Stimulated activated CD4-positive, alpha-beta T cell treated with anti-CD3 and anti-CD28 coated beads, Interleukin-1b, Interleukin-23, amount 100 ng/mL, for 24 hours (primary cell): ENCODE results near the gene MDGA2.
"Not testable (repeated sequence)": the region's sequence is repeated elsewhere in the genome, so short reads cannot be mapped to it uniquely, and the experiment has no call there.

Experiments used
- DNase-seq, 4 experiments: peaks; one replicate each; pipeline ENCODE4 v3.0.0-alpha.2; 2020; ENCODE audit warnings: low read depth in 4 of 4, low spot score in 1 of 4

The MDGA2 gene

DNA sequence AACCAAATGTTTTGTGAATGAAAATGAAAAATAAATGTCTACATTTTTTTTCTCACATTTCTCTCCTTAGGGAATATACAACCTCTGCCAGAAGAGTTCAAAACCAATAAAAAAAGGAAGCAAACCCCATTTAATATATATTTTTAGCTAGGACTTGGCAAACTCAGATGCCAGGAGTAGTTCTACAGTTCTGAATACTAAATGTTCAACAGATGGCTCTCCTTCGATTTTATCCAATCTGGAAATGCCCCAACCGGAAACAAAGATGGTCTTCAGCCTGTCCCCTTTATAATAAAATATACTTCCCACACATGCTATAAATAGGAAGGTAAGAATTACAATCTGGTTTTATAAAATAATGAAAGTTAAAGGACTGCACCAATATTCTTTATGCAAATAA, 330.4 kb downstream of the MDGA2 start:
- DNase-seq: no peak

DNA sequence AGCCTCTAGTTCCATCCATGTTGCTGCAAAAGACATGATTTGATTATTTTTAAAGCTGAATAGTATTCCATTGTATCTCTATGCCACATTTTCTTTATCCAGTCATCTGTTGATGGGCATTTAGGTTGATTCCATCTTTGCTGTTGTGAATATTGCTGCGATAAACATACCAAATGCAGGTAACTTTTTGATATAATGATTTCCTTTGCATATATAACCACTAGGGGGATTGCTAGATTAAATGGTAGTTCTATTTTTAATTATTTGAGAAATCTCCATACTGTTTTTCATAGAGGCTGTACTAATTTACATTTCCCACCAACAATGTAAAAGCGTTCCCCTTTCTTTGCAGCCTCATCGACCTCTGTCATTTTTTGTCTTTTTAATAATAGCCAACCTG, 342.5 kb downstream of the MDGA2 start:
- DNase-seq: no peak

DNA sequence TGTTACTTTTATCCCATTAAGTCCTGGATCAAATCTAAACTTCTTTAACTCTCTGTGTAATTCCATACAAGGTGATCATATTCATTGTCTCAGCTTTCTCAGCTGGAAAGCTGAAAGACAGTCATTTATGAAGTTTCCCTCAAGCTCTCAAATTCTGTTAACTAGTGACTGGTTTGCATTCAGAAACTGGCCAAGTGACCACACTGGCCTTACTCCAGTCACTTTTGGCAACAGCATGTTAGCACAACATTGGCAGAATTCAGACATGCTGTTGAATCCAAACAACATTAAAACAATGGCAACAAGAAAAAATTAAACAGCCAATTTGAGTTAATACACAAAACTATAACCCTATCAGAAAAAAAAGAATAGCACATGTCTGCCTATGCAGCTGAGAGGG, 343.3 kb downstream of the MDGA2 start:
- DNase-seq: no peak

DNA sequence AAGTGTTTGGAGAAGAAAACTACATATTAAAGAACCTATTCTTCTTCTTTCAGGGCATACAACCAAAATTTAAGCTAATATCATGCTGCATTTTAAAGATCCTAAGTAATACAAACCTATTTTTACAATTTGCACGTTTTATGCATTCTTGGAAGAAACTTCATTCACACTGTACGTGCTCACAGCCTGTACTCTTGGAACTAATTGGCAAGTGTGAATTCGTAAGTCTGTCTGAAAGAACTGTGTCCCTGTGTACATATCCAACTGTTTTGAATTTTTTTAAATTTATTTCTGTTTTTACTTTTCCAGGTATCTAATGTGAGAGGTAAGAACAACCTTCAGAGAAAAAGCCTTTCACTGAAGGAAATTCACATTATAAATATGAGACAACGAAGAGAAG, 347.0 kb downstream of the MDGA2 start:
- no peak for DNase-seq

DNA sequence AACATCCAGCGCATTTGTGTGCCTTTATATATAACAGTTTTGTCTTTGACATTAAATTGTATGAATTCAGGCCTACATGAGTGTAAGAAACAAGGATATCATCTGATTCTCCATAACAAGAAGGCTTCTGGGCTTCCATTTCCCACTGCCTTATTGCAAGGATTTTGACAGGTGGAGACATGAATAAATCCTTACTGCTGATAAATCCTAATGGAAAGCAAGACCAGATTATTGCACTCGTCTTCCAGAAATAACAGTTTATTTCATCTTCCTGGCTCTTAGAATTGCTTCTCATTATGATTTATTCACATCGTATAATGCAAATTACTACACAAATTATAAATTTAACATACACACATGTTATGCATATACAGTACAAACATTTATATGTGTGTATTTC, 348.1 kb downstream of the MDGA2 start:
- DNase-seq: no peak

DNA sequence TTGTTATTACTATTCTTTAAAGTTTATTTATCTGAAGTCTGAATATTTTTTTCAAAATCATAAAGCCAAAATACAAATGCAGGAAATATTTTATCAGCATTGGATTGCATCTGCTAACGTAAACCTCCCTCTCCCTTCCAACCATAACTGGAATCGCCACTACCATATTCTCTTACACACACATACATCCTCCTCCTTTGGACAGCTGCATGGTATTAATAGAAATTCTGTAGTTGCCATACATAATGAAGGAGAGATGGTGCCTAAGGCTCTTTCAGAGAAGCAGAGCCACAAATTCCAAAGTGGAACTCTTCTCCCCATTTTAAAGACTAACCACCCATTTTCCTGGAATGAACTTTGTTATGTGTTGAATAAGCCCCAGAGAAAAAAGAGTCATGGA, 352.7 kb downstream of the MDGA2 start:
- no peak for DNase-seq

DNA sequence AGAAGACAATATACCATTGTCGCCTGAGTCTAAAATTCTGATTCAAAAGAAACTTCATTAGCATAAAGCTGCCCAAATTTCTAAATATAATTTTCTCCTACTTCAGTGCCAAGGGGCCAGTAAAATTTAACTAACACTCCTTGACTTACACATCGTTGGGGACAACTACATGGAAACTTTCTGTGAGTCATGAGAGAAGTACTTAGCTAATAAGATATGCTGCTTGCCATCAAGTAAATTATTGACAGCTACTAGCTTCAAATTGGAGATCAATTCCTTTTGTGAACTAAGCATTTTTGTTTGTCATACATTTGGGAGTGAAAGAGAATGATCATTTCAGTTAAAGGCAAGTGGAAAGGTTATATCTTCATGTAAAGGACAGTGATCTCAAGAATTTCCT, 373.3 kb downstream of the MDGA2 start:
- no peak for DNase-seq

DNA sequence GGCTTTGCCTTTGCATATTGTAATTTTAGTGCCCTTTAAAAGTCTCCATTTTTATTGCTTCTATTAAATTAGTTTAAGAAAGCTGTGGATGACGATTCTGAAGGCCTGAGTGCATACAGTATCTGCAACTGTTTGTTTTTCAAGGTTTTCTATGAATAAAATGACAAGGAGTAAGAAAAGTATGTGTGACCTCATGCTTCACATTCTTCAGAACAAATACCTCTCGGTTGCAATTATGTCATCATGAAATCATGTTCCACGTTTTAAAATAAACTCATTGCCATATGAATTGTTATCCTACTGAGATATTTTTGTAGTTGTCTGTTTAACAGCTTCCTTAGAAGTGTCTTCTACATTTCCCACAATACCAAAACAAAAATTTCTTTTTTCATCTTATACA, 374.6 kb downstream of the MDGA2 start:
- DNase-seq: no peak

DNA sequence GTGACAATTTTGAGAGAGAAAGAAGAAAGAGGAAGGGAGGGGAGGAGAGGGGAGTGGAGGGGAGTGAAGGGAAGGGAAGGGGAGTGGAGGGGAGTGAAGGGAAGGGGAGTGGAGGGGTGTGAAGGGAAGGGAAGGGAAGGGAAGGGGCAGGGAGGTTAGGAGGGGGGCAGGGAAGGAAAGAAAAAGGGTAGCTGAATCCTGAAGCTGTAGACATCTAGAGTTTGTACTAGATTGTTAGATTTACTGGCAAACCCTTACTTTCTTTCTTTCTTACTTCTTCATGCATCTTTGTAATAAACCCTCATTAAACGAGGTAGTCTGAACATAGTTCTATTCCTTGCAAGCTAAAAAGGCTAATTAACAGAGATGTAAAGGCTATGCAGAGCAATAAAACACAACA, 378.0 kb downstream of the MDGA2 start:
- no peak for DNase-seq

DNA sequence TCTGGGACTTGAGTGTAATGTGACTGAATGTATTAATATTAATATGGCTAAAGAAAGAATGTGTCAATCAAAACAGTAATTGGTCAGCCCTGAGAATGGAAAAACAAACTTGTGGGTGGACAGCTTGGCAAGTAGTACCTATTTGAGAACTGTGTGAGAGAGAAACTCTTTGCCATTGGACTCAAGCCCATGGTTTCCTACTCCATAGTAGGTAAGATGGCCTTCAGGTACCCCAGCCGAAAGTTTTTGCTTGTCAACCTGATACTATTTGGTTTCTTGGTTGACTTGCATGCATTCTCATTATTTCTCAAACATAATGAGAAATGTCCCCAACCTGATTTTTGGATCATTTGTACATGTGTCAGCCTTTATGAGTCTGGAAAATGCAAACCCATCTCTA, 391.1 kb downstream of the MDGA2 start:
- DNase-seq: no peak

DNA sequence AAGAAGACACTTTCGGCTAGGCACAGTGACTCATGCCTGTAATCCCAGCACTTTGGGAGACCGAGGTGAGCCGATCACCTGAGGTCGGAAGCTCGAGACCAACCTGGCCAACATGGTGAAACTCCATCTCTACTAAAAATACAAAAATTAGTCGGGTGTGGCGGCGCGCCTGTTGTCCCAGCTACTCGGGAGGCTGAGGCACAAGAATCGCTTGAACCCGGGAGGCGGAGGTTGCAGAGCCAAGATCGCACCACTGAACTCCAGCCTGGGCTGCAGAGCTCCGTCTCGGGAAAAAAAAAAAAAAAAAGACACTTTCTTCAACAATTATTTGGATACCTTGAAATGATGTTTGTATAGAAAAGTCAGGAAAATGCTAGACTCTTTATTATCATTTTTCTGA, 393.6 kb downstream of the MDGA2 start:
- DNase-seq: not testable (repeated sequence)

DNA sequence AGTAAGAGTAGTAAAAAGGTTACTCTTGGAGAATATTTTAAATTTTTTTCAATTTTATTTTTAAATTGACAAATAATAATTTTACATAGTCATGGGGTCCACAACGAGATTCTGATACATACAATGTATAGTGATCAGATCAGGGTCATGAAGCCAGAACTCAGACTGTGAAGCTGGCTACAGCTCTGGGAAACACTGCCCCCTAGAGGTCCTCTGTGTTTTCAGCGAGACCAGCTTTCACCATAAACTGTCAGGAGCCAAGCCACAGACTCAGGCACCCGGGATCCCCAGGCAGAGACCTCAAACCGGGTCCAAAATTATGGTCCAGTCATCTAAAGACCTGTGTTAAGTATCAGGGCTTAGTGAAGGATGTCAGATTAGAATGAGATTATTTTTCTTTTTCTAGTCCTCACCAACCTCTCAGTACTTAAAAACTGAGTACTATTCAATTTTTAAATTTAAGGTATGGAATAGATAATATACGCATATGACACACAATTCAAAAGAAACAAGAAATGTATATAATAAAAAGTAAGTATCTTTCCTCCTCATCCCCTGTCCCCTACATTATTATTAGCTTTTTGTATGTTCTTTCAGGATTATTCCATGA, 397.1 kb downstream of the MDGA2 start:
- peak in 3 of 4 experiments; percentile 1 to 4 (median 2) for DNase-seq

DNA sequence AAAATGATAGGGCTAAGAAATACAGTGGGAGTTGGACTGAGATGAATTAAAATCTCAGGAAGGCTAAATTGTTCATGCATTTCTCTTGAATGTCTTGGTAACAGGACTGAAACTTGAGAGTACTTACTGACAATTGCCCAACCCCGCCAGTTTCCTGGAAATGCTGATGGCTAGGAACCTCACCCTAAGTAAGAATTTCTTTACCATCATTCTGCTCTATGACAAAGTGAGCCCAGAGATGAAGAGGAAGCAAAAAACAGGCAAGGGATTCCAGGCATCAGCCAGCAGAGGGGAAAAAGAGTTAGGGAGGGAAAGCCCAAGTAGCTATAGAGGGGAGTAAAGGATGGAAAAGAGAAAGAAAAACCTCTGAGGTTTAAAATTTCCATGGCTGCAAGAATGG, 397.7 kb downstream of the MDGA2 start:
- no peak for DNase-seq

DNA sequence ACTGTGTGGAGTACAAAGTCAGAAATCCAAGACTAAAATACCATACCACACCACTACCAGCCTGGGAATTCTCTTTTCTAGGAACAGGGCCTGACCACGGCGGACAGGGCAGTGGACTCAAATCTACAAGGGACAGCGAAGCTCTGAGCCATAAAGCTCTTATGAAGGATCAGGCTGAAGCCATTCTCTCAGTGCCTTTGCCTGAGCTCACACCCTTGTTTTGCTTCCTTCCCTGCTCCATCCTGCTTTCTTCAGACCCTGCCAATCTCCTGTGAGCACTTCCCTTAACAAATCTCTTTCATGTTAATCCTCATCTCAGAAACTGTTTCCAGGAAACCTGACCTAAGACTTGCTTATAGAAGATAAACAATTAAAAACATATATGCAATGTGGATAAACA, 398.5 kb downstream of the MDGA2 start:
- DNase-seq: no peak

DNA sequence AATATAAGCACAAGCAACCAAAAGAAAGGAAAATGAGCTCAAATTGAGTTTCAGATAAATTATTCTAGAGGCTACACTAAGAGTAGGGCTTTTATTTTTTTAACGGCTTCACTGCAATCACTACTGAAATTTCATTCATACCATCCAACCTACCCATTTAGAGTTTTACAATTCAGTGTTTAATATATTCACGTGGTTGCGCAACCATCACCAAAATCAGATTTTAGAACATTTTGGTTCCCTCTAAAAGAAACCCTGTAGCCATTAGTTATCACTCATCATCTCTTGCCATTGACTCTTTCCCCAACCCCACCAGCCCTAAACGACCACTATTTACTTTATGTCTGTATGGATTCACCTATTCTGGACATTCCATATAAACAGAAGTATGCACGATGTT, 401.5 kb downstream of the MDGA2 start:
- no peak for DNase-seq

DNA sequence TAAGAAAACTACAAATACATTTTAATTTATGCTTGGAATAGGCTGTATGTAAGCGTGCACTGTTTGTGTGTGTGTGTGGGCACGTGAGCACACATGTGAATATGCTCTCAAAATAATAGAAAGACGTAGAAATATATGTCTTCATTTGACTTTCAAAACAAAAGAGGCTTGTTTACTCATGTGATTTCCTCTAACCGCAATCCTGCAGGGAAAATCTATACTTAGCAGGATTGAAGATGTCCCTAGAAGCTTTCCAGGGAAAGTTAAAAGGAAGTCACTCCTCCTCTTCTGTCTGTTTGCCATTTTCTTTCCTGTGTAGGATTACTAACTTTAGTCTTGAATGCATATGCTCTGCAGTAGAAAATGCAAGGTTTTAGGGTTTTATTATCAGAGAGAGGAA, 404.7 kb downstream of the MDGA2 start:
- no peak for DNase-seq

DNA sequence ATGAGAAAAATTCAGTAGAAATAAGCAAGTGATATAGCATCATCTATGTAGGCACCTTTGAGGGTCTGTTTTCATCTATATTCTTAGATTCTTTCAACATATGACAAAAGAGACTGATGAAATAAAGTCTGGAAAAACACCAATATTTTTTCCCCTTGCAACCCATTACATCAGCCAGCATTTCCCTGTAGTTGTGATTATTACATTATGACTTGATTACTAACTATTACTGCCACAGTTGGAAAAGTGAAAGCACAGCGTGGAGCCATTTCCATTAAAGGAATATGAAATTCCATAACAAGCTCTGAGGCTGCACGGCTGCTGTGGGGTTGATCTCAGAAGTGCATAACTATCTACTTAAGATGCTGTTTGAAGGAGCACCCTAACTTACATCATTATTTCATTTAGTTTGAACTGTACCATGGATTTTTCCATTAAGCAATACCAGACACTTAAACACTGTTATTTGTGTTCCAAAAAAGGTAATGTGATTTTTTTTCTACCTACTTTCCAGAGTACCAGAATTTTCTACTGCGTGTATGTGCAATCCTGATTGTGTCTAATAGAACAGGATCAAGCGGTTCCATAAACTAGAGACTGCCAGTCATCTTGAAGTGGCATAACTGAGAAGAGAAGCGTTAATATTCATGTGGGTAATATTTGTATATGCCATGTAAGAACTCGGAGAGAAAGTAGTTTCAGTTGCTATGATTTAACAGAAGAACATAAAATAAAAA, 405.5 kb downstream of the MDGA2 start:
- no peak for DNase-seq

DNA sequence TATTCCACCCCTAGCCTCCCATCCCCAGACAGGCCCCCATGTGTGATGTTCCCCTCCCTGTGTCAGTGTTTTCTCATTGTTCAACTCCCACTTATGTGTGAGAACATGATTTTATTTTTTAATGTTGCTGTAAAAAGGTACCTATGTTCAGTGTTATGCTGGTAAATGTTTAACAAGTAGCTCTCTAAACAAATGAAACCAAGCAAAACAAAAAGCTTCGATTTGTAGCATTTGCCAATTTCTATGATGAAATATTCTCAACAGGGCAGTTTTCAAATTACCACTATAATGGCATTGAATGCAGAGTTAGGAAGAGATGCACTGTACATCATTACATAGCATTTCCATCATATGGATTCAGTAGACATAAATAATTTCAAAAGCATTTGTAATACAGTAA, 410.6 kb downstream of the MDGA2 start:
- DNase-seq: no peak

DNA sequence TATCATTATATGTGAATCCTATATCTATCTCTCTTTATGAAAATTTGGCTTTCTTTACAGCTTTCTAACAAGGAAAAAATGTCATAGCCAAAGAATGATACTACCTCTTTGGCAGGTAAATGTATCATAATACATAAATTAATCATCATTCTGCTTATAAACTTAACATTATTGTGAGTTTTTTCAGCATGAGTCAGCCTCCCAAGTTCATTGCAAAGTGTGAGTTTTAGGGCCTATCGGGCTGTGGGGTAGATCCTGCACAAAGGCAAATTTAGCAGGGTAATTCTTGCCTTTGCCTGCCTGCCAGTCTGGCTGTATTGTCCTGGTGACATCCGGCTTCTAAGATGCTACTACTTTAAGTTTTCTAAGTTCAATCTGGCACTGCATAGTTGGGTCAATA, 412.6 kb downstream of the MDGA2 start:
- DNase-seq: no peak

DNA sequence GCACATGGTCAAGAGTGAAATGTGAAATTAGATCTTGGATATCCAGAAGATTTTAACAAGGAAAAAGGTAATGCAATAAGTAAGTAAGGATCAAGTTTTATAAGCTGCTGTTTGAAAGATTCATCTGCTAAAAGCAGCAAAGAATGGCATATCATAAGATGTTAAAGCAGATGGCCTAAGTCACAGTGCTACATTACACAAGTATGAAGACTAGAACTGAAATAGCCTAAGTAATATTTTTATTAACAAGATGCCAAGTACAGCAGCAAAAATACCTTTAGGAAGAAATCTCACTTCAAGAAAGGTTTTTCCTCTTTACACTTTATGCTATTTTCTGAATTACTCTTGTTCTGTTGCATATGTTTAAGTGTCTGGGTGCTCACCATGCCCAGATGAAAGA, 414.1 kb downstream of the MDGA2 start:
- DNase-seq: no peak

DNA sequence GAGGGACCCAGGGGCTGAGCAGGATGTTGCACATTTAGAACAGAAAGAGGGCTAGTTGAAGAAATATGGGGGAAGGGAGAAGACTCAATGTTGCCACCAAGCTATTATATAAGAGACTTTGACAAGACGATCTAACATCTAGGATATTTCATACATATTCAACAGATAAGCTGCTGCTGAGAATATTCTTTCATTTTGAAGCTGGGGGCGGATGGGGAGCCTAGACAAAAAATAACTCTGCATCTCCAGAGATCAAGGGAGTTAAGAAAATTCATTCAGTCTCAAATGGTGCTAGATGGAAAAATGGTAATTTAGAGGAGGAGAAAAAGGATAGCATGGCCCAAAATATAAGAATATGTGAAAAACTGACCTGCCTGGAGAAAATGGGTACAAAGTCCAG, 415.6 kb downstream of the MDGA2 start:
- no peak for DNase-seq

DNA sequence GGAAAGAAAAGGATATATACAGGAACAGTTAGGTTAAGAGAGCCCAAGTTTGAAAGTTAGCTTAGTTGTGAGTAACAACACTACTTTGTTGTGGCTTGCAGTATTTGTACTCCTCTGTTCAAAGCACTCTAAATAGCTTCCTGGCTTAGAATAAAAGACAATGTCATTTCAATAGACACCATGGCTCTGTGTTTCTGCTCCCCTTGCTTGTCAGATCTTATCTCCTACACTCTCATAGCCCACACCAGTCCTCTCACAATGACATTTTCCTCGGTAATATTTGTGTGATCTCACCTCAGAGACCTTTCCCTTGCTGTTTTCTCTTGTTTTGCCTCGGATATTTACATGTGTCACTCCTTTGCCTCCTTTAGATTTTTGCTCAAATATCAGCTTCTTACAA, 418.4 kb downstream of the MDGA2 start:
- no peak for DNase-seq

DNA sequence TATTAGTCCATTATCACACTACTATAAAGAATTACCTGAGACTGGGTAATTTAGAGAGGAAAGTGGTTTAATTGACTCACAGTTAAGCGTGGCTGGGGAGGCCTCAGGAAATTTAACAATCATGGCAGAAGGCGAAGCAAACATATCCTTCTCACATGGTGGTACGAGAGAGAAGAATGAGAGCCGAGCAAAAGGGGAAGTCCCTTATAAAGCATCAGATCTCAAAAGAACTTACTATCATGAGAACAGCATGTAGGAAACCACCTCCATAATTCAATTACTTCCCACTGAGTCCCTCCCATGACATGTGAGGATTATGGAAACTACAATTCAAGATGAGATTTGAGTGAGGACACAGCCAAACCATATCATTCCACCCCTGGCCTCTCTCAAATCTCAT, 422.6 kb downstream of the MDGA2 start:
- no peak for DNase-seq
